Coronary artery (tissue), 2 donors: ENCODE data around the gene APOBEC3H.

Experiments used
- DNase-seq: peaks from one replicate; pipeline ENCODE4 v3.0.0-alpha.2; 2017; ENCODE audit warnings: low spot score
- H3K27ac ChIP-seq, 2 donors: fragments of 200-600 bp; sonication (generic); one replicate each; pipeline ENCODE4 v1.5.1; 2016 to 2019
- H3K4me3 ChIP-seq: fragments of 200-600 bp; sonication (generic); 2 replicates; pipeline ENCODE4 v1.5.1; 2016; ENCODE audit warnings: mild to moderate bottlenecking, moderate library complexity
- TF ChIP-seq, protein P1 (sequence below): fragments of 200-600 bp; sonication (generic); IDR thresholded peaks from one replicate; pipeline ENCODE4 v1.5.1; 2019; ENCODE audit warnings: antibody characterized with exemption

APOBEC3H gene

GRCh38 chr22:39150848-39151215, 53.8 kb downstream of the APOBEC3H start:
- Histone ChIP-seq H3K27ac (peak overlapping the region; percentile 86 to 99), H3K4me3 (peak overlapping the region; percentile 98)
- DNase-seq = no peak
- TF ChIP-seq, protein P1, sequence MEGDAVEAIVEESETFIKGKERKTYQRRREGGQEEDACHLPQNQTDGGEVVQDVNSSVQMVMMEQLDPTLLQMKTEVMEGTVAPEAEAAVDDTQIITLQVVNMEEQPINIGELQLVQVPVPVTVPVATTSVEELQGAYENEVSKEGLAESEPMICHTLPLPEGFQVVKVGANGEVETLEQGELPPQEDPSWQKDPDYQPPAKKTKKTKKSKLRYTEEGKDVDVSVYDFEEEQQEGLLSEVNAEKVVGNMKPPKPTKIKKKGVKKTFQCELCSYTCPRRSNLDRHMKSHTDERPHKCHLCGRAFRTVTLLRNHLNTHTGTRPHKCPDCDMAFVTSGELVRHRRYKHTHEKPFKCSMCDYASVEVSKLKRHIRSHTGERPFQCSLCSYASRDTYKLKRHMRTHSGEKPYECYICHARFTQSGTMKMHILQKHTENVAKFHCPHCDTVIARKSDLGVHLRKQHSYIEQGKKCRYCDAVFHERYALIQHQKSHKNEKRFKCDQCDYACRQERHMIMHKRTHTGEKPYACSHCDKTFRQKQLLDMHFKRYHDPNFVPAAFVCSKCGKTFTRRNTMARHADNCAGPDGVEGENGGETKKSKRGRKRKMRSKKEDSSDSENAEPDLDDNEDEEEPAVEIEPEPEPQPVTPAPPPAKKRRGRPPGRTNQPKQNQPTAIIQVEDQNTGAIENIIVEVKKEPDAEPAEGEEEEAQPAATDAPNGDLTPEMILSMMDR = no peak

DNA sequence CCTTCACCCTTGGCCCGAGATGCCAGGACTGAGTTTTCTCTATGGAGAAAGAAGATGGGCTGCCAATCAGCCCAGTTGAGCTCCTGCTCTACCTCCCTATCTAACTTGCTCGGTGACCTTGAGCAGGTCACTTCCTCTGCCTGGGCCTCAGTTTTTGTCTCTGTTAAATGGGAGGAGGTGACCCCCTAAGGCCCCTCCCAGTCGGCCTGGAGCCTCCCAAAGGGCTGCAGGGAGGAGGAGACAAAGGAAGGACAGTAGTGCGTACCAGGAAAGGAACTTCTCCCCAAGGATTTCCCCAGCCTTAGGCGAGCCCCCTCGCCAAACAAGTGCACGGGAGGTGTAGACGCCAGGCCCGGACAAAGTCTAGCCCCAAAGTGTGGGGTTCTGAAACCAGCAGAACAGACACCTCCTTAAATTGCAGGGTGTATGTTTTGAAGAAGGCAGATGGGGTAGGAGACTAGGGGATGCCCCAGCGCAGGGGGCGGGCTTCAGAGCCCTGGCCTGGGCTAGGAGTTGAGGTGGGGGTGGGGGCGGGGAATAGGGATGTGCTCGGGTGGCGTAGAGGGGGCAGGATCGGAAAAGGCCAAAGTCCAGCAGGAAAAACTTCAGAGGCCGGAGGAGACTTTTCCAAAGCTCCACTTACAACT, 54.4 kb downstream of the APOBEC3H start:
- peak overlapping the region; percentile 86 to 99 for H3K27ac ChIP-seq
- DNase-seq = no peak
- H3K4me3 ChIP-seq = peak overlapping the region; percentile 98
- TF ChIP-seq, protein P1 = no peak

DNA sequence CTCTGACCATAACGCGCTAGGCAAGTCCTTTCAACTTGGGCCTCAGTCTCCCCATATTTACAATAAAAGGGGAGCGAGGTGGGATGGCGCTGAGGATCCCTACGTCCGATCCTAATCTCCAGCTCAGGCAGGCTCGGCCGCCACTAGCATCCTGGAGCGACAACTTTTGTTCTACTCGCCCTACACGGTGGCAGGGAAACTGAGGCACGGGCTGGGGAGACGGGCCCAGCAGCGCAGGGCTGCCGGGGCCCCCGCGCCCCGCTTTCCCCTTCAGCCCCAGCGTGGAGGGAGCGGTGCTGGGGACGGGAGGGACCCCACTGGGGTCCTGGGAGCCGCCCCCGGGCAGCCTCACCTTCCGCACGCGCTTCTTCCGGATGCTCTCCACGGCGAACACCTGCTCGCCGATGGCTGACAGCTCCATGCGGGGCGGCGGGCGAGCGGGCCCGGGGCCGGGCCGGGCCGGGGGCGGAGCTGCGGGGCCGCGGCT, 55.0 kb downstream of the APOBEC3H start:
- no peak for DNase-seq
- Histone ChIP-seq H3K4me3 (peak overlapping the region; percentile 98), H3K27ac (peak overlapping the region; percentile 86 to 99)
- TF ChIP-seq, protein P1 = no peak

DNA sequence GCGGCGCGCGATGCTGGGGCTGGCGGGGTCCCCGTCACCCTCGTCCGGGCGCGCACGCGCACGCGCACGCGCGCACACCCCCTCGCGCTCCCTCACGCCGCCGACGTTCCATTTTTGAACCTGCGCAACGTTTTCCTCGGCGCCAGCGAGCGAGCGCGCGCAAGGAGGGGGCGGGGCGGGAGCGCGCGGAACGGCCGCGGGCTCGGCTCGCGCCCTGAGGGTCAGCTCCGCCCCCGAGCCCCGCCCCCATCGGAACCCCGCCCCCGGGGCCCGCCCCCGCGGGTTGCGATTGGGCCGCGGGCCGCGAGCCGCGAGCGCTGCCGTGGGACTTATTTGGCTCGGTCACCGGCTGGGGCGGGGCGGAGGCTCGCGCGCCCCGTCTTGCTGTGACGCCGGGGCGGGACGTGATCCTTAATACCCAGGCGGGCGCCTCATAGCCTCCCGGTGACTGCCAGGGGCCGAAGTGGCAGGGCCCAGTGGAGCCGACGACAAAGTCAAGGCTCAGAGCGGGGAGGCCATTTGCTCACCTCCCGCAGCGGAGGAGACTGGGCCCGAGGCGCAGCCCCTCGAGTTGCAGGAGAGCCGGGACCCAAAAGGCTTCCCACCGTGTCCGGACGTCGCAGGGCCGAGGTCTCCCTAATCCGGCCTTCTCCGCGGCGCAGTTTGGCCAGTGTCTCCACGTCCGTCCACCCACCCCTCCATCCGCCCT, 55.6 kb downstream of the APOBEC3H start, which contains the start of gene CBX7:
Gene CBX7 (minus strand): TSS at position 170 of the 709 bp plus-strand sequence. CDS start 236 bp downstream, outside the sequence.
- H3K27ac ChIP-seq = peak within 1 kb of the TSS; percentile 96 to 99
- peak; percentile 97 for DNase-seq
- TF ChIP-seq, protein P1 = no peak

DNA sequence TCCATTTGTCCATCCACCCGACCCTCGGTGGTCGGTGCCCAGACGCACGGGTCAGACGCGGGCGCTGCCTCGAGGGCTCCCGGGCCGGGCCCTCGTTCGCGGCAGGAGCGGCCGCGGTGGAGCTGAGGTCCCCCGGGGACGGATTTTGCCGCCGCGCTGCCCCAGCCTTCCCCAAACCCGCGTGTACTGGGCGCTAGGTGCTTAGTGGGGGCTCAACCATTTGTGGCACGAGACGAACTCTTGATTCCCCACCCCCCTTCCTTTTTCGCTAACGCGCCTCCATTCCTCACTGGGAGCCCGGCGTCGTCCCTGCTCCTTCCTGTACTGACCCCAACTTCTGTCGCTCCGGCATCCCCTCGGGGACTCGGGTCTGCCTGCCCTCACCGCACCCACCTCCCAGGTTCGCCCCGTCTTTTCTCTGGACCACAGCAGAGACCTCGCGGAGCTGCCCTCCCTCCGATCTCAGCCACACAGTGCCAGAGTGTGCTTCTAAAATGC, 56.2 kb downstream of the APOBEC3H start:
- TF ChIP-seq, protein P1 = no peak
- Histone ChIP-seq H3K4me3 (peak overlapping the region; percentile 98), H3K27ac (peak overlapping the region; percentile 96 to 99)
- DNase-seq = no peak

More for the DNA sequence above, 55.6 kb downstream of the APOBEC3H start, which contains the start of gene CBX7:
- H3K4me3 ChIP-seq = peak within 1 kb of the TSS; percentile 98
